HepG2 (cell line): ENCODE measurements around the gene NCS1. TPM values are rescaled to one million over a fixed set of nuclear protein-coding genes. Genes with fewer than 3 reads are reported as not detected.
A peak's percentile ranks its signal among the peaks of the same experiment; 100 is the strongest.

Experiments
- ATAC-seq: fragments of 200-7000 bp; cut with Tn5 transposase; 3 replicates; pipeline ENCODE4 v1.9.1; 2020; ENCODE audit warnings: mild to moderate bottlenecking, moderate library complexity
- BruUV-seq: library from RNA; stranded (reverse); fragments of 400-500 nt; replicated peaks from 2 replicates; lab custom pipeline; 2021; lab: Mats Ljungman, UMichigan
- CTCF ChIA-PET: fragments of 300-600 bp; formaldehyde crosslinking; extraction: SDS; loops from one replicate; lab custom pipeline; 2021; ENCODE audit warnings: low total read pairs, inconsistent platforms, low intra/inter-chr PET ratio; lab: Yijun Ruan, JAX
- POLR2A ChIA-PET: fragments of 350-600 bp; sonication (Branson Sonifier 250); formaldehyde crosslinking; loops from one replicate; lab custom pipeline; 2020; ENCODE audit warnings: antibody characterized with exemption, inconsistent platforms; lab: Yijun Ruan, JAX
- DNase-seq: peaks from one replicate; pipeline ENCODE4 v3.0.0-alpha.2; 2015; ENCODE audit warnings: low spot score
- FAIRE-seq: peaks from 3 replicates; lab custom pipeline; 2011; peaks lifted over from hg19 to GRCh38; lab: Jason Lieb, UNC
- H2AFZ ChIP-seq: one replicate; pipeline ENCODE4 v1.6.1; 2011; ENCODE audit warnings: low read length, inconsistent platforms
- H3K27ac ChIP-seq: fragments of 300-600 bp; 3 replicates; pipeline ENCODE4 v1.8.0; 2011; ENCODE audit warnings: mixed run types, mild to moderate bottlenecking, mixed read lengths, low read length, inconsistent platforms; ENCODE audit not compliant: insufficient read depth; ENCODE audit errors: extremely low read length
- H3K27me3 ChIP-seq, 2 experiments: fragments of 200-600 bp in 1 of 2; 2 replicates in 1 of 2; 3 replicates in 1 of 2; pipeline versions ENCODE4 v1.6.0 to v1.8.0; 2011; ENCODE audit warnings: low read length in 2 of 2, mild to moderate bottlenecking in 2 of 2, moderate library complexity in 2 of 2, inconsistent platforms in 1 of 2; ENCODE audit not compliant: insufficient read depth in 2 of 2, control insufficient read depth in 1 of 2
- H3K36me3 ChIP-seq, 2 experiments: fragments of 200-600 bp in 1 of 2; replicated peaks in 1 of 2; 2 replicates in 1 of 2; 3 replicates in 1 of 2; pipeline versions ENCODE4 v1.5.1 to v1.8.0; 2011; ENCODE audit warnings: low read length in 2 of 2, inconsistent platforms in 1 of 2; ENCODE audit not compliant: insufficient read depth in 2 of 2, control insufficient read depth in 1 of 2
- H3K4me1 ChIP-seq: 2 replicates; pipeline ENCODE4 v1.5.1; 2012; ENCODE audit warnings: low read length, inconsistent platforms; ENCODE audit not compliant: insufficient read depth
- H3K4me2 ChIP-seq: 2 replicates; pipeline ENCODE4 v1.6.0; 2011; ENCODE audit warnings: low read depth, low read length, inconsistent platforms
- H3K4me3 ChIP-seq, 3 experiments: fragments of 200-600 bp in 1 of 3; sonication (generic), shearing (Covaris generic) in 1 of 3; replicated peaks in 1 of 3; 2 replicates each; pipeline ENCODE4 v1.5.1; 2011 to 2016; ENCODE audit warnings: low read length in 3 of 3, inconsistent platforms in 2 of 3, low read depth in 2 of 3, mild to moderate bottlenecking in 2 of 3, control low read depth in 1 of 3, mixed read lengths in 1 of 3; ENCODE audit not compliant: insufficient read depth in 1 of 3
- H3K79me2 ChIP-seq: one replicate; pipeline ENCODE4 v1.6.1; 2011; ENCODE audit warnings: low read length, inconsistent platforms; ENCODE audit not compliant: insufficient read depth
- H3K9ac ChIP-seq: 2 replicates; pipeline ENCODE4 v1.6.0; 2011; ENCODE audit warnings: mild to moderate bottlenecking, low read depth, low read length, inconsistent platforms; ENCODE audit not compliant: insufficient read depth
- H3K9me3 ChIP-seq: 2 replicates; pipeline ENCODE4 v1.5.1; 2012; ENCODE audit warnings: mild to moderate bottlenecking, low read length
- H4K20me1 ChIP-seq: 2 replicates; pipeline ENCODE4 v1.6.0; 2011; ENCODE audit warnings: inconsistent platforms, mild to moderate bottlenecking, low read length, moderate library complexity; ENCODE audit not compliant: insufficient read depth
- CEBPB ChIP-seq: IDR thresholded peaks from 2 replicates; pipeline ENCODE4 v1.6.1; 2011; ENCODE audit warnings: low read depth, low read length, improper control_type of control experiment, borderline replicate concordance
- CEBPG ChIP-seq: IDR thresholded peaks from 2 replicates; pipeline ENCODE4 v1.6.1; 2016
- DMAP1 ChIP-seq: IDR thresholded peaks from 2 replicates; pipeline ENCODE4 v1.6.1; 2016
- EED ChIP-seq: sonication (generic); formaldehyde crosslinking; IDR thresholded peaks from 2 replicates; pipeline ENCODE4 v1.5.0; 2020; ENCODE audit warnings: mild to moderate bottlenecking, missing genetic modification reagents
- GABPA ChIP-seq, 2 experiments: IDR thresholded peaks; 2 replicates each; pipeline ENCODE4 v1.6.1; 2011 to 2016; ENCODE audit warnings: low read depth in 2 of 2, low read length in 1 of 2, missing biosample characterization in 1 of 2, missing genetic modification characterization in 1 of 2
- HHEX ChIP-seq: IDR thresholded peaks from 2 replicates; pipeline ENCODE4 v1.6.1; 2016; ENCODE audit warnings: control low read depth
- RFXAP ChIP-seq: sonication (generic); formaldehyde crosslinking; IDR thresholded peaks from 2 replicates; pipeline ENCODE4 v1.4.0; 2020; ENCODE audit warnings: missing genetic modification reagents, borderline replicate concordance
- ZBTB42 ChIP-seq: sonication (generic); formaldehyde crosslinking; IDR thresholded peaks from 2 replicates; pipeline ENCODE4 v1.5.0; 2020; ENCODE audit warnings: mild to moderate bottlenecking, missing genetic modification reagents
- ZNF251 ChIP-seq: sonication (generic); formaldehyde crosslinking; IDR thresholded peaks from 2 replicates; pipeline ENCODE4 v1.9.0; 2021; ENCODE audit warnings: mild to moderate bottlenecking, missing genetic modification reagents
- ZNF446 ChIP-seq: sonication (generic); formaldehyde crosslinking; IDR thresholded peaks from 2 replicates; pipeline ENCODE4 v1.5.0; 2020; ENCODE audit warnings: mild to moderate bottlenecking, missing genetic modification reagents
- ZNF672 ChIP-seq: sonication (generic); formaldehyde crosslinking; IDR thresholded peaks from 2 replicates; pipeline ENCODE4 v1.8.1; 2022; ENCODE audit warnings: missing genetic modification reagents
- ZNF768 ChIP-seq: sonication (generic); formaldehyde crosslinking; IDR thresholded peaks from 2 replicates; pipeline ENCODE4 v1.4.0; 2020; ENCODE audit warnings: missing genetic modification reagents
- WGBS: methylation state at CpG from one replicate; pipeline ENCODE4 v1.1.6; 2017; ENCODE audit warnings: low lambda C conversion rate; 5-methylcytosine and 5-hydroxymethylcytosine counted together
- in situ Hi-C: cut with HindIII; loops from 2 replicates; pipeline ENCODE4 v1.10.0; 2017; ENCODE audit warnings: low pct_unique_long_range_greater_than_20kb; ENCODE audit not compliant: extremely low pct_ligation_motif_present
- intact Hi-C: fragments of 100-400 bp; cut with micrococcal nuclease; formaldehyde crosslinking; loops from one replicate; pipeline ENCODE4 v1.10.0; 2022; ENCODE audit not compliant: unreplicated experiment
- polyA plus RNA-seq, 8 experiments: library from polyadenylated mRNA; depleted of rRNA in 3 of 8; stranded (reverse) in 7 of 8; unstranded in 1 of 8; fragments of >200 nt; fragmentation: Illumina TruSeq in 4 of 8; extraction: Trizol in 4 of 8; gene quantifications; 2 replicates each; pipeline versions ENCODE4 v1.2.1 to v1.2.3, GENCODE V29; 2011 to 2016; ENCODE audit warnings: low read depth in 4 of 8, missing spikeins in 1 of 8, mixed read lengths in 1 of 8; ENCODE audit not compliant: insufficient read depth in 1 of 8
- total RNA-seq, 5 experiments: library from RNA; depleted of rRNA; stranded (reverse); fragments of >200 nt; fragmentation: Illumina TruSeq; extraction: Trizol; gene quantifications; 2 replicates each; pipeline ENCODE4 v1.2.3, GENCODE V29; 2016; ENCODE audit warnings: low read depth in 1 of 5

Gene NCS1
- total and polyA plus RNA-seq, 2 of the 13 experiments (the other 11 are each of a cell fraction or from before 2014, with no cell fraction given) = 4.7 to 6.1 TPM

DNA sequence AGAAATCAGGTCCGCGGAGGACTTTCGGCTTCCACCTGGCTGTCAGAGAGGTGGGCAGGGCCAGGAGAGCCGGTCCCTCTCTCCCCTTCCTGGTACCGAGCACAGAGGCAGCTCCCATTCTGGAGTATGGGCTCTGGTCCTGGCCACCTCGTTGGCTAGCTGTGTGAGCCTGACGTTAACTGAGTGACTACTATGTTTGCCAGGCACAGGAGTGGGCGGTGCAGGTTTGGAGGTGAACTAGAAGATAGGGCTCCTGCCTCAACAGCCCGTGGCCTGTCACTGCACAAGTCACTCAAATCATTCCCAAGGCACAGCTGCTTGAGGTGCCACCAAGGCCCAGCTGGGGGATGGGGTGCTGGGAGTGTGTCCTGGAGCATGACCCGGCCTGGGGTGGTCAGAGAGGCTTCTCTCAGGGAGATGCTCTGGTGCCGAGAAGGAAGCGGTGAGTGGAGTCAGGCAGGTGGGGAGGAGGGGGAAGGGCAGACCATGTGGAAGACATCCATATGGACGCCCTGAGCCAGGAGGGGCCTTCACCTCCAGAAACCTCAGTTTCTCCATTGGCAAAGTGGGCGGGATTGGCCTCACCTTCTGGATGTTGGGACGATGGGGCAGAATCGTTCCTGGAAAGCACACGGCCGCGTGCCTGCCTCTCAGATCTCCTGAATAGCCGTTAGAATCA is 39.5 kb downstream of the NCS1 start:
- no peak overlapping the region for H3K4me3 ChIP-seq
- no peaks in the 10 kb centered on the region for H3K9me3 ChIP-seq
- no peaks in the 10 kb centered on the region for H4K20me1 ChIP-seq
- in situ Hi-C loops (no loop called here), intact Hi-C loops (no loop called here)
- H3K4me1 ChIP-seq = no peaks in the 10 kb centered on the region
- no peak overlapping the region for H3K4me2 ChIP-seq
- POLR2A ChIA-PET = no interaction called here
- H3K27ac ChIP-seq = no peak overlapping the region
- WGBS = 85% methylated on average over 13 of the region's 20 CpGs
- no peak for DNase-seq
- TF ChIP-seq ZBTB42 (CRISPR knock-in tag) (no peak), ZNF672 (CRISPR knock-in tag) (no peak), EED (CRISPR knock-in tag) (no peak), DMAP1 (CRISPR knock-in tag) (no peak), ZNF446 (CRISPR knock-in tag) (no peak), ZNF251 (CRISPR knock-in tag) (no peak), HHEX (no peak), RFXAP (no peak)
- no peaks in the 10 kb centered on the region for H3K27me3 ChIP-seq
- no peak for FAIRE-seq
- H3K36me3 ChIP-seq = no peaks in the 10 kb centered on the region
- ATAC-seq = no peak
- CTCF ChIA-PET = no interaction called here
- no peak overlapping the region for H2AFZ ChIP-seq
- BruUV-seq = no TSS peak
- no peak overlapping the region for H3K9ac ChIP-seq
- no peaks in the 10 kb centered on the region for H3K79me2 ChIP-seq

DNA sequence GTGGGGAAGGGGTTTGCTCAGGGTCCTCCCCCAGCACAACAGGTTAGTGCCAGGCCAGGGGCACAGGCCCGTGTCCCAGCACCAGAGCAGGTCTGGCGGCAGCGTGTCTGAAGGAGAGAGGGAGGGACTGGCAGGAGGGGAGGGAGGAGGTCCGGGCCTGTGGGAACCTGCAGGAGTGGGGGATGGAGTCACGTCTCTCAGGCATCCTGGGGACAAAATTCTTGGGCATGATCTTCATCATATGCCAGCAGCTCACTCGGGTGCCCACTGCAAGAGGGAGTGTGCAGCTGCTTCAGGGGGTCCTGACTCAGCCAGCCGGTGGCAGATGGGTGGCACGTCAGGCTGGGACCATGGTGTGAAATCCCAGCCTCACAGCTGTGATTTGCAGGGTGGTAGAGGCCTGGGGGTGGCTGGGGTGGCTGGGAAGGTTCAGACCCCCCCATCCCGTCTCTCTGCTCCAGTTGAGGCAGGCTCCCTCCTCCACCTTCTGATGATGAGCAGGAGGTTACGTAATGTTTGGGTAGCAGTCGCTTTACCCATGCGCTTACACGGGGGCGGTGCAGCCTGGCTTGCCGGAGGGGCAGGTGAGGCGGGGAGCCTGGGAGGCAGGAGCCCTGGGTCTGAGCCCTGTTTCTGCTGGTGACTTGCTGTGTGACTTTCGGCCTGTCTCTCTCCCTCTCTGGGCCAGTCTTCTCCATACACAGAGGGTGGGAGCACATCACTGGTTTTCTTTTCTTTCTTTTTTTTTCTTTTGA is 40.5 kb downstream of the NCS1 start:
- no peak overlapping the region for H2AFZ ChIP-seq
- BruUV-seq = no TSS peak
- intact Hi-C loops (no loop called here), in situ Hi-C loops (no loop called here)
- no peak for DNase-seq
- no peaks in the 10 kb centered on the region for H3K4me1 ChIP-seq
- H3K79me2 ChIP-seq = no peaks in the 10 kb centered on the region
- H3K36me3 ChIP-seq = no peaks in the 10 kb centered on the region
- whole genome bisulfite sequencing = 38% methylated on average over 9 of the region's 17 CpGs
- ChIA-PET CTCF (no interaction called here), POLR2A (no interaction called here)
- no peak for FAIRE-seq
- H4K20me1 ChIP-seq = no peaks in the 10 kb centered on the region
- H3K9ac ChIP-seq = no peak overlapping the region
- no peak overlapping the region for H3K27ac ChIP-seq
- H3K27me3 ChIP-seq = no peaks in the 10 kb centered on the region
- no peaks in the 10 kb centered on the region for H3K9me3 ChIP-seq
- ATAC-seq = no peak
- no peak overlapping the region for H3K4me3 ChIP-seq
- TF ChIP-seq GABPA (IDR thresholded peaks at IDR 0.05; ENCODE audit: low read depth, low read length) = no peak
- no peak for TF ChIP-seq GABPA (CRISPR knock-in tag; IDR thresholded peaks at IDR 0.05; ENCODE audit: low read depth)
- TF ChIP-seq CEBPB = peak; percentile 69; the same call in 1 of the 2 replicates
- peak; percentile 51; the same call in 1 of the 2 replicates for TF ChIP-seq CEBPG (CRISPR knock-in tag)
- peak; percentile 97 for TF ChIP-seq ZNF768 (CRISPR knock-in tag)
- no peak overlapping the region for H3K4me2 ChIP-seq
